HCT116 (cell line): ENCODE data around the gene WT1.

Experiments
- CEBPB ChIP-seq: IDR thresholded peaks from 2 replicates; pipeline ENCODE4 v1.6.1; 2012; ENCODE audit warnings: low read depth
- EZH2 ChIP-seq: fragments of 200-600 bp; sonication (generic); IDR thresholded peaks from 2 replicates; pipeline ENCODE4 v1.6.1; 2017; ENCODE audit warnings: antibody characterized with exemption, mixed run types
- EZH2phosphoT487 ChIP-seq: fragments of 200-600 bp; IDR thresholded peaks from 2 replicates; pipeline ENCODE4 v1.6.1; 2018; ENCODE audit warnings: antibody characterized with exemption, borderline replicate concordance
- POLR2A ChIP-seq: IDR thresholded peaks from 2 replicates; pipeline ENCODE4 v1.7.0; 2011; ENCODE audit warnings: borderline replicate concordance; ENCODE audit not compliant: insufficient read depth, insufficient read length; ENCODE audit errors: extremely low read depth
- POLR2AphosphoS5 ChIP-seq: IDR thresholded peaks from 2 replicates; pipeline ENCODE4 v1.6.1; 2011; ENCODE audit warnings: mild to moderate bottlenecking, low read depth, low read length, moderate library complexity
- SIN3A ChIP-seq: IDR thresholded peaks from 2 replicates; pipeline ENCODE4 v1.6.1; 2012; ENCODE audit warnings: low read depth
- SRF ChIP-seq: IDR thresholded peaks from 2 replicates; pipeline ENCODE4 v1.6.1; 2012; ENCODE audit warnings: low read depth
- ZFX ChIP-seq: fragments of 450-650 bp; IDR thresholded peaks from 2 replicates; pipeline ENCODE4 v1.6.1; 2017
- ZNF274 ChIP-seq: fragments of 200-500 bp; sonication (Bioruptor generic); IDR thresholded peaks from 2 replicates; pipeline ENCODE4 v1.6.1; 2014; ENCODE audit warnings: mild to moderate bottlenecking, low read depth, low read length, inconsistent platforms
- TF ChIP-seq, protein P1 (sequence below), 3 experiments: fragments of 200-600 bp in 1 of 3; sonication (generic) in 1 of 3; IDR thresholded peaks in 2 of 3; conservative IDR thresholded peaks in 1 of 3; 2 replicates each; pipeline ENCODE4 v1.5.1; 2012 to 2017; ENCODE audit warnings: low read depth in 2 of 3, low read length in 2 of 3, antibody characterized with exemption in 1 of 3, borderline replicate concordance in 1 of 3, control low read depth in 1 of 3, mild to moderate bottlenecking in 1 of 3, mixed read lengths in 1 of 3, mixed run types in 1 of 3, moderate library complexity in 1 of 3; ENCODE audit not compliant: insufficient read depth in 1 of 3
- TF ChIP-seq, protein P2 (sequence below): IDR thresholded peaks from 2 replicates; pipeline ENCODE4 v1.6.1; 2012; ENCODE audit warnings: low read depth
- TF ChIP-seq, protein P3 (sequence below): IDR thresholded peaks from 2 replicates; pipeline ENCODE4 v1.6.1; 2012

DNA sequence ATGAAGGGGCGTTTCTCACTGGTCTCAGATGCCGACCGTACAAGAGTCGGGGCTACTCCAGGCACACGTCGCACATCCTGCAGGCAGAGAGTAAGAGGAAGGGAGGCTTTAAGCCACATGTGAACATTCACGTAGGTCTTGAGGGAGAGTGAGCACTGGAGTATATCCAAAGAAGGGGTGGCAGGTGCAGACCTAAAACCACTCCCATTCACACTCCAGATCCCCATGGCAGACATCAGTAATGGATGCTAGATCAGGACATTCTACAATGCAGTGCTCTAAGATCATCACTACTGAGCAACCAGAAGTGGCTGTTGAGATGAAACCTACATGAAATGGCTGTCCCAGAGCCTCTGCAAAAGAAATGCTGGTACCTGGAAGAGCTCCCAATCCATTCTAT lies 39.0 kb downstream of the WT1 start:
- TF ChIP-seq POLR2AphosphoS5 (no peak), ZNF274 (no peak), POLR2A (no peak), EZH2 (no peak), EZH2phosphoT487 (no peak), SRF (no peak), SIN3A (no peak), CEBPB (no peak), ZFX (no peak)
- TF ChIP-seq, protein P1, sequence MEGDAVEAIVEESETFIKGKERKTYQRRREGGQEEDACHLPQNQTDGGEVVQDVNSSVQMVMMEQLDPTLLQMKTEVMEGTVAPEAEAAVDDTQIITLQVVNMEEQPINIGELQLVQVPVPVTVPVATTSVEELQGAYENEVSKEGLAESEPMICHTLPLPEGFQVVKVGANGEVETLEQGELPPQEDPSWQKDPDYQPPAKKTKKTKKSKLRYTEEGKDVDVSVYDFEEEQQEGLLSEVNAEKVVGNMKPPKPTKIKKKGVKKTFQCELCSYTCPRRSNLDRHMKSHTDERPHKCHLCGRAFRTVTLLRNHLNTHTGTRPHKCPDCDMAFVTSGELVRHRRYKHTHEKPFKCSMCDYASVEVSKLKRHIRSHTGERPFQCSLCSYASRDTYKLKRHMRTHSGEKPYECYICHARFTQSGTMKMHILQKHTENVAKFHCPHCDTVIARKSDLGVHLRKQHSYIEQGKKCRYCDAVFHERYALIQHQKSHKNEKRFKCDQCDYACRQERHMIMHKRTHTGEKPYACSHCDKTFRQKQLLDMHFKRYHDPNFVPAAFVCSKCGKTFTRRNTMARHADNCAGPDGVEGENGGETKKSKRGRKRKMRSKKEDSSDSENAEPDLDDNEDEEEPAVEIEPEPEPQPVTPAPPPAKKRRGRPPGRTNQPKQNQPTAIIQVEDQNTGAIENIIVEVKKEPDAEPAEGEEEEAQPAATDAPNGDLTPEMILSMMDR (IDR thresholded peaks at IDR 0.05 in 2 of 3, conservative IDR thresholded peaks at IDR 0.05 in 1 of 3; ENCODE audit: borderline replicate concordance in 1 of 3, insufficient read depth in 1 of 3, low read depth in 2 of 3, low read length in 2 of 3) = no peak
- TF ChIP-seq, protein P2, sequence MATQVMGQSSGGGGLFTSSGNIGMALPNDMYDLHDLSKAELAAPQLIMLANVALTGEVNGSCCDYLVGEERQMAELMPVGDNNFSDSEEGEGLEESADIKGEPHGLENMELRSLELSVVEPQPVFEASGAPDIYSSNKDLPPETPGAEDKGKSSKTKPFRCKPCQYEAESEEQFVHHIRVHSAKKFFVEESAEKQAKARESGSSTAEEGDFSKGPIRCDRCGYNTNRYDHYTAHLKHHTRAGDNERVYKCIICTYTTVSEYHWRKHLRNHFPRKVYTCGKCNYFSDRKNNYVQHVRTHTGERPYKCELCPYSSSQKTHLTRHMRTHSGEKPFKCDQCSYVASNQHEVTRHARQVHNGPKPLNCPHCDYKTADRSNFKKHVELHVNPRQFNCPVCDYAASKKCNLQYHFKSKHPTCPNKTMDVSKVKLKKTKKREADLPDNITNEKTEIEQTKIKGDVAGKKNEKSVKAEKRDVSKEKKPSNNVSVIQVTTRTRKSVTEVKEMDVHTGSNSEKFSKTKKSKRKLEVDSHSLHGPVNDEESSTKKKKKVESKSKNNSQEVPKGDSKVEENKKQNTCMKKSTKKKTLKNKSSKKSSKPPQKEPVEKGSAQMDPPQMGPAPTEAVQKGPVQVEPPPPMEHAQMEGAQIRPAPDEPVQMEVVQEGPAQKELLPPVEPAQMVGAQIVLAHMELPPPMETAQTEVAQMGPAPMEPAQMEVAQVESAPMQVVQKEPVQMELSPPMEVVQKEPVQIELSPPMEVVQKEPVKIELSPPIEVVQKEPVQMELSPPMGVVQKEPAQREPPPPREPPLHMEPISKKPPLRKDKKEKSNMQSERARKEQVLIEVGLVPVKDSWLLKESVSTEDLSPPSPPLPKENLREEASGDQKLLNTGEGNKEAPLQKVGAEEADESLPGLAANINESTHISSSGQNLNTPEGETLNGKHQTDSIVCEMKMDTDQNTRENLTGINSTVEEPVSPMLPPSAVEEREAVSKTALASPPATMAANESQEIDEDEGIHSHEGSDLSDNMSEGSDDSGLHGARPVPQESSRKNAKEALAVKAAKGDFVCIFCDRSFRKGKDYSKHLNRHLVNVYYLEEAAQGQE = no peak
- TF ChIP-seq, protein P3, sequence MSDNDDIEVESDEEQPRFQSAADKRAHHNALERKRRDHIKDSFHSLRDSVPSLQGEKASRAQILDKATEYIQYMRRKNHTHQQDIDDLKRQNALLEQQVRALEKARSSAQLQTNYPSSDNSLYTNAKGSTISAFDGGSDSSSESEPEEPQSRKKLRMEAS = no peak
